ENCODE measurements around the gene SDE2.
"Not testable (repeated sequence)": the region's sequence is repeated elsewhere in the genome, so short reads cannot be mapped to it uniquely, and the experiment has no call there.

The SDE2 gene

DNA sequence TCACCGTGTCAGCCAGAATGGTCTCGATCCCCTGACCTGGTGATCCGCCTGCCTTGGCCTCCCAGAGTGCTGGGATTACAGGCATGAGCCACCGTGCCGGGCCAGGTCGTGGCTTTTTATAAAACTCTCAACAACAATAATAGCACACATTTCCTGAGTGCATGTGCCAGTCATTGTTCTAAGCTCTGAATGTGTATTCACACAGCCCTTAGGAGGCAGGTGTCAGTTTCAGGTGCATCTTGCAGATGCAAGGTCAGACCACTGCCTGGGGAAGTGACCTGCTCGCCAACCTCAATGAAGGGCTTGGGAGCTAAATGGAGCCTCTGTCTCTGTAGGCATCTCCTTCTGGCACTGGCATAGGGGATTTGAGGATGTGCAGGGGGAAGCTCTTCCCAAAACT lies 56.6 kb downstream of the SDE2 start:
- DNase-seq (ENCODE audit: low spot score), result no peak

DNA sequence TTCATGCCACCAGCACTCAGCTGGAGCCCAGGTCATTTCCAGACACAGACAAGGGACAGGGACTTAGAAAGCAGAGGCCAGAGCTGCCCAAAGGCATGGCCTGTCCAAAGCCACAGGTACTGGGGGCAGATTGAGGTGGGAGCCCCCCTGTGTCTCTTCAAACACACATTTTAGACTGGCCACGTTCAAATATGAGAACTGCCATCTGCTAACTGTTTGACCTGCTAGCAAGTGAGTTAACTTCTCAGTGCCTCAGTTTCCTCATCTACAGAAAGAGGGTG lies 57.3 kb downstream of the SDE2 start:
- DNase-seq (ENCODE audit: low spot score), result no peak

DNA sequence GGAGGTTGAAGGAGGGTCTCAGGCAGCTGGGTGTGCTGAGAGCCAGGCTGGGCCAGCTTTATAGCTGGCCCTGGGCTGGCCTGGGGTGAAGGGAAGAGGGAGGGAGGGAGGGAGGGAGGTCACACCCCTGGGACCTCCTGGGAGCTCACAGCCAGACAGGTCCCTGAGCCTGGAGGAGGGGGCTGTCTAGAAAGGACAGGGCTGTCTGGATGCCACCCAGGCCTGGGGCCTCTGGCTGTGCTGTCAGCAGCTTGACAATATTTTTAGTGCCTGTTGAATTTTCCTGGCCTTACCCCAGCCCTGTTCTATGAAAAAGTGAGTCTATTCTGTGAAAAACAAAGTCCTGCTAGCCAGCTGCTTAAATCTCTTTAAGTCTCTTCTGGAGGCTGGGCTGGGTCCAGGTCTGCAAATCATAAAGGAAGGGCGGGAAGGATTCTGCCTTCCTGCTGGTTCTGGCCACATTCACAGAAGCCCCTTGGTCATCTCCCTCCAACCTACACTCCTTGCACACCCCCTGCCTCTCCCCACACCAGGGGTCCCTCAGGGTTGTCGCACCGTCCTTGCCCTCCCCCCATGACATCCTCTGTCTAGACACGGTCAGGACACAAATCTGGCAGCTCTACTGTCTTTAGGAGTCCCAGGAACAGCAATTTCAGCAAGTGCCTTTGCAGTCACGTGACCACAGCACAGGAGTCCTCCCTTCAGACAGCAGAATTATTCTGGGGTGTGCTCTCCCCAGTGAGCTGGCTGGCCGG lies 57.8 kb downstream of the SDE2 start, which contains the start of gene LEFTY2:
Gene LEFTY2, minus strand, starts transcription at position 34 of the 755 bp plus-strand sequence. CDS start 80 bp downstream, outside the sequence.
- no peak for DNase-seq (ENCODE audit: low spot score)

DNA sequence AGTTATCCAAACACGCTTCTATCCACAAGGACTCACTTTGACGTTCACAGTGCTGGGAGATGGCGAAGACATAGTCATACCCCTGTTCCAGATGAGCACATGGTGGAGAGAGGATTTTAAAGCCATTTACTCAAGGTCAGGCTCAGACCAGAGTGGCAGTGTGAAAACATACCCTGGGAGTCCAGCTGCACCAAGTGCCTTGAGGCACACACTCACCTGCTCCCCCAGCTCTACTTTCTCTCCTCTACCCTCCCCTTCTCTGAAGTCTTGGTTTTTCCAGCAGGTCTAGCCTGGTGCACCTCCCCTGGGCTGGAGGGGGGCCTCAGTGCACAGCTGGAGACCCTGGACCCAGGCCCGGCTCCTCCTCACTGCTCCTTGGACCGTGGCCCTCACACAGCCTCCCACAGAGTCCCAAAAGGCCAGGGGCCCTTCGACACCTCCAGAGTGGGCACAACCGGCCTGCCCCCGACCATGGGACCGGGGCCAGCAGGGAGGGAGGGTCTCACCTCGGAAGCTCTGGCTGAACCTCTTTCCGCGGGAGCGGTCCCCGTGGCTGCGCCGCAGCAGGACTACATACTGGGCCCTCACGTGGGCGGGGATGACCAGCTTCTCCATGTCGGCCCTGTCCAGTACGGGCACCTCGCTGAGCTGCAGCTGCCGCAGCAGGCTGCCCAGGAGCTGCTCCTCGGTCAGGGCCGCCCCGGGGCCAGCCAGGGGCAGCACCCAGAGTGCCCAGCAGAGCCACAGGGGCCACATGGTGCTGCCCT lies 58.6 kb downstream of the SDE2 start:
- no peak for DNase-seq (ENCODE audit: low spot score)

DNA sequence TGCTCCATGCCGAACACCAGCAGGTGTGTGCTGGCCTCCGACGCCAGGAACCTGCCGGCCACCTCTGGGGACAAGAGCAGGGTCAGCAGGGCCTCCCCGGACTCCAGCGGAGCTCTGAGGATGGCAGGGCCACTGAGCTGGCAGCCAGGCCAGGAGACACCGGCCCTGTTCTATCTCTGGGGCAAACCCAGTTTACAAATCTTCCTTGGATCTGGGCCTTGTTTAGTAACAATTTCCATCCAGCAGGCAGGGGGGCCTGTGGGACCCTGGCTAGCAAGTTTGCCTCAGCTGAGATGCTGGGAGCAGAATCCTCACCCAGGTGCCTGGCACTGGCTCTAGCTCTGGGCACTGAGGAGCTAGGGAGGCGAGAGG lies 59.2 kb downstream of the SDE2 start:
- not testable (repeated sequence) for DNase-seq (ENCODE audit: low spot score)

DNA sequence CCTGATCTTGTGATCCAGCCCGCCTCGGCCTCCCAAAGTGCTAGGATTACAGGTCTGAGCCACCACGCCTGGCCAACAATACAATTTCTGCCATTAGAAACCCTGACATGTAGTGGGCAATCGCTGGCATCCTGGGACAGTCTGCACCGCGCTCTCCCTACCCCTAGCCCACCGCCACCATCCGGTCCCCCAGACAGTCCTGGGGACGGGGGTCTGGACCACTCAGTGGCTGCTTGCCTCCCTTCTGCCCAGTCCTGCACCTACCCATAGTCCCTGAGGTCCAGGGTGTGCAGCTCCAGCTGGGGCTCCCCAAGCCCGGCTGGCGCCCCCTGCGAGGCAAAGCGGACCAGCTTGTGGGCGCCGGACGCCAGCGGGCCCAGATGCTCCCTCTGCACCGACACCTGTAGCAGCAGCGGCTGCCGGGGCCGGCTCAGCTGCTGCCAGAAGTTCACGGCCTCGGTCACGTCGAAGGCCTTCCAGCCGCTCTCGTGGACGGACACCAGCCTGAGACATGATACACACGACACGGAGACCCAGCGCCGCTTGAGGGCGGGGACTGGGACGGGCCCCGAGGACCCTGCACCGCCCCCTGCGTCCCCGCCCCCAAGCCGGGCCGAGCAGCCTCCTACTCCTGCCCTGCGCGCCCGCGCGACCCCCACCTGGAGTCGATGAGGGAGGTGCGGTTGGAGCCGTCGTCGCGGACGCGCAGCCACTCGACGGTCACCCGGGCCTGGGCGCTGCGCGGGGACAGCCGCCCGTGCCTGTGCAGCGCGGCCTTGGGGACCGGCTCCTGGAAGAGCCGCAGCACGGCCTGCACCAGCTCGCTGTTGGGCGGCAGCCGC lies 59.8 kb downstream of the SDE2 start:
- not testable (repeated sequence) for DNase-seq (ENCODE audit: low spot score)

DNA sequence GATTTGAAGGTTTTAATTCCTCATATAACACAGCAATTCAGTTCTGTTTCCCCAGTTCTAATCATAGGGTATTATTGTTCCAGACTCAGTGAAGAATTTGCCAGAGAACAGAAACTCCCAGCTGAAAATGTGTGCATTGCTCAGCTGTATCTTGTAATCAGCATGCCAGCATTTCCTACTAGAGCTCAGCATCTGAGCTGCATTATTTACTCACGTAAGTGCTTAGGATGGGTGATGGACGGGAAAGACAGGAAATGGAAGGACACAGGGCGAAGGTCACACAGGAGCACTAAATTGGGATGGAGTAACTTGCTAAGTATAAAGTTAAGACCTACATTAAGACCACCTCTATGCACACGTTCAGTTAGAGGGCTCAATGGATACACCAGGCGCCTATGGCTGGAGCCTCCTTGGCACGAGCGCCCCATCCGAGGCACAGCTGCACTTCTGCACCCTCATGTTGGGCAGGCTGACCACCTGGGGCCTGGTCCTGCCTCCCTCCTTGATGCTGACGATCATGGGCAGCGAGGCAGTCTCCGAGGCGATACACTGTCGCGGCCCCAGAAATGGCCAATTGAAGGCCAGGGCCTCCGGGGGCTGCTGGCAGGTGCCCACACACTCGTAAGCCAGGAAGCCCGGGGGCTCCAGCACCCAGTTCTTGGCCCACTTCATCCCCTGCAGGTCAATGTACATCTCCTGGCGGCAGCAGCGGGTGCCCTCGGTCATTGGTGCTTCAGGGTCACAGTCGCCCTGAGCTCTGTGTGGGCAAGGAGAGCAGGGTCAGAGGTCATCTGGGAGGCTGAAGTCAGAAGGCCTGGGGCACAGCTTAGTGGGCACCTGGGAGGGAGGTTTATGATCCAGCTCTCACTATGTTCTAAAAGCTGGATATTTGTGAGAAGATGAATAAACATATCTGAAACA lies 61.8 kb downstream of the SDE2 start:
- no peak for DNase-seq (ENCODE audit: low spot score)

DNA sequence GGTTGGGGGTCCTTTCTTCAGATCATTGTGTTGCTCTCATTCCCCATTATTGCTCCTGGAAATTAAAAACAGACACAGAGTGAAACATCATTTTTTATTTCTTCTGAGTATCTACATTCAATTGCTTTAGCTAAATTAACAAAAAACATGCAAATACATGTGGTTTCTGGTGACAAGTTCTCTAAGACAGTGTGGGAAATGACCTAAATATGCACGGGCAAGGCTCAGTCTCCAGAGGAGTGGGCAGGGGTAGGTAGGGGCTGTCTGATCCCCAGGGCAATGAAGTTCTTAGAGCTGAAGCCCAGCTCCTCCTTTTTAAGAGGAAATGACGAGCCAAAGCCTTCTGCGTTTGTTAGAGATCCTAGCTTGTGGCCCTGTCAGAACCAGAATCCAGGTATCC lies 62.6 kb downstream of the SDE2 start:
- DNase-seq (ENCODE audit: low spot score), result no peak

DNA sequence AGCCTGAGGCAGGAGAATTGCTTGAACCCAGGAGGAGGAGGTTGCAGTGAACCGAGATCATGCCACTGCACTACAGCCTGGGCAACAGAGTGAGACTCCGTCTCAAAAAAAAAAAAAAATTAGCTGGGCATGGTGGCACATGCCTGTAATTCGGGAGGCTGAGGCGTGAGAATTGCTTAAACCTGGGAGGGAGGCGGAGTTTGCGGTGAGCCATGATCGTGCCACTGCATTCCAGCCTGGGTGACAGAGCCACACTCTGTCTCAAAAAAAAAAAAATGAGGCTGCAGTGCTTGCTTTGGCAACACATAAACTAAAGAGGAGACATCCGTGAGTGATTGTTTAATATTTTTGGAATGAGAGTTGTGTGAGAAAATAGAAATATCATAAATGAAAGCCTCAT lies 63.1 kb downstream of the SDE2 start:
- DNase-seq (ENCODE audit: low spot score), result not testable (repeated sequence)

DNA sequence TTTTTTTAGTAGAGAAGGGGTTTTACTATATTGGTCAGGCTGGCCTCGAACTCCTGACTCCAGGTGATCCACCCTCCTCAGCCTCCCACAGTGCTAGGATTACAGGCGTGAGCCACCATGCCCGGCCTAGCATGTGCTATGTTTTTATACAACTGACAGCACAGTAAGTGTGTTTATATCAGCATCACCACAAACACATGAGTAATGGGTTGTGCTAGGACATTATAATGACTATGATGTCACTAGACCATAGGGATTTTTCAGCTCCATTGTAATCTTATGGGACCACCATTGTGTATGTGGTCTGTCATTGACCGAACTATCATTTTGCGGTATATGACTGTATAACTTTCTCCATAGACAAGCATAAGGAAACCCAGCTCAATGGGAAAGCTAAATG lies 64.4 kb downstream of the SDE2 start:
- no peak for DNase-seq (ENCODE audit: low spot score)

DNA sequence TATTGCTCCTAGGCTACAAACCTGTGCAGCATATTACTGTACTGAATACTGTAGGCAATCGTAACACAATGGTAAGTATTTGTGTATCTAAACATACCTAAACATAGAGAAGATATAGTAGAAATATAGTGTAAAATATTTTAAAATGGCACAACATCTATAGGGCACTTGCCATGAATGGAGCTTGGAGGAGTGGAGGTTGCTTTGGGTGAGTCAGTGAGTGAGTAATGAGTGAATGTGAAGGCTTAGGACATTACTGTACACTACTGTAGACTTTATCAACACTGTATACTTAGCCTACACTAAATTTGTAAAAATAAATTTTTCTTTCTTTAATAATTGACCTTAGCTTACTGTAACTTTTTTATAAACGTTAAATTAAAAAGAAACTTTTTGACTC lies 66.1 kb downstream of the SDE2 start:
- DNase-seq (ENCODE audit: low spot score), result no peak

Measured in D341Med (cell line).